Activated B cell treated with CpG ODN at 0.5 μM for 24 hours (primary cell): Measurements from ENCODE around the gene NAA40. TPM values are rescaled to one million over a fixed set of nuclear protein-coding genes. Genes with fewer than 3 reads are reported as not detected.

Source experiments
- total RNA-seq: library from RNA; stranded (reverse); gene quantifications from 2 replicates; pipeline ENCODE4 v1.2.3, GENCODE V29; 2022

NAA40 gene
- total RNA-seq, 1 donor from 2014 or later: 28.6 TPM

Other genes starting within 250 kb of the NAA40 start
- gene ZFTA, start 170.2 kb upstream of the NAA40 start, total RNA-seq: 11.2 and 12.5 TPM in 2 replicates
- gene SPINDOC, start 125.5 kb upstream of the NAA40 start, total RNA-seq: 18.7 and 20.8 TPM in 2 replicates
- 39.2 and 41.5 TPM in 2 replicates for gene MARK2, start 99.9 kb upstream of the NAA40 start, total RNA-seq
- gene RCOR2, start 21.8 kb upstream of the NAA40 start, total RNA-seq: not detected in 2 replicates
- gene COX8A, start 35.6 kb downstream of the NAA40 start, total RNA-seq: 182 and 217 TPM in 2 replicates
- gene OTUB1, start 47.4 kb downstream of the NAA40 start, total RNA-seq: 87.4 and 92.5 TPM in 2 replicates
- not detected in 2 replicates for gene FLRT1, start 96.9 kb downstream of the NAA40 start, total RNA-seq
- gene MACROD1, start 227.1 kb downstream of the NAA40 start, total RNA-seq: 4.5 and 5.5 TPM in 2 replicates
- 155 and 159 TPM in 2 replicates for gene STIP1, start 247.2 kb downstream of the NAA40 start, total RNA-seq